Measurements from ENCODE around the gene ECM1.

The ECM1 gene

DNA sequence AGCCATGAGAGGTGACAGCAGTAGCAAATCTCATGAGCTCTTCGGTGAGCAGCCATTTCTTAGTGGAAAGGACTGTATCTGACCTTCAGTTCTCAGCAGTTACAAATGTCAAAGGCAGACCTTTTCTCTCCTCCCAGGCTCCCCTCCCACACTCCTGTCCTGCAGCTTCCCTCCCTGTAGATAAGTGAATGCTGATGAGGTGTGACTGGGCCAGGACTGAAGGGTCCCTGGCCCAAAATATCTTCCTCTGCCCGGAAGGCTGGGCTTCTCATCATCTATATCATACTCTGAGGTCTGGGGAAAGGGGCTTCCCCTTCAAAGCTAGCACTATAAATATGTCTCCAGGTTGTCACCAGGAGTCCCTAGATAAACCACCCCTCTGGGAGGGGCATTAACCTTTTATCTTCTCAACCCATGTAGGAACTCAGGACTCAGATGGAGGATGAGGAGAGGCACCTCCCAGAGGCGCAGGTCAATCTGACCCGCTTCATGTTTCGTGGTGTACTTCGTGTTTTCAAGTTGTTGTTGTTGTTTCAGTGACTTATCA is 37.6 kb downstream of the ECM1 start:
- DNase-seq (ENCODE audit: low read depth) = no peak

DNA sequence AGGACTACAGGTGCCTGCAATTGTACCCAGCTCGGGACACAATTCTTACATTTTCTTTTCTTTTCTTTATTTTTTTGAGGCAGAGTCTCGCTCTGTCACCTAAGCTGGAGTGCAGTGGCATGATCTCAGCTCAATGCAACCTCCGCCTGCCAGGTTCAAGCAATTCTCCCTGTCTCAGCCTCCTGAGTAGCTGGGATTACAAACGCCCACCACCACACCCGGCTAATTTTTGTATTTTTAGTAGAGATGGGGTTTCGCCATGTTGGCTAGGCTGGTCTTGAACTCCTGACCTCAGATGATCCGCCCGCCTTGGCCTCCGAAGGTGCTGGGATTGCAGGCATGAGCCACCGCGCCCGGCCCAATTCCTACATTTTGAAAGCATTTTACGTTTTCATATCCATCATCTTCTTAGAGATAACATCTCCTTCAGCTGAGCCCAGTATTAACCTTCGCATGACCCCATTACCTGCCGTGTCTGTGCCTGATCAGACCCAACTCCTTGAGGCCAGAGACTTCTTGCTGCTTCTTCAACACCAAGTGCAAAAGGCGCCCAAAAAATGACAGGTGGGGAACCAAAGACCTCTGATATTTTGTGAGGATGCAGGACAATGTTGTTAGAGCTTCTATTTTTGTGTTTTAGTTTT is 38.5 kb downstream of the ECM1 start:
- DNase-seq (ENCODE audit: low read depth) = no peak

DNA sequence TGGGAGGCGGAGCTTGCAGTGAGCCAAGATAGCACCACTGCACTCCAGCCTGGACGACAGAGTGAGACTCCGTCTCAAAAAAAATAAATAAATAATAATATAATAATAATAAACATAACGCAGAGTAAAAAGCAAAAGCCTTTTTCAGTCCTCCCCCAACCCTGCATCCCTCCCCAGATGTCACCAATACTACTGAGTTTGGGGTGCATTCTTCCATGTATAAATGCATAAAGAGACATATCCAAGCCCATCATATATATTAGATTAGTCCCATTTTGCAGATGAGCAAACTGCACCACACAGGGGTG is 40.4 kb downstream of the ECM1 start:
- DNase-seq (ENCODE audit: low read depth) = no peak

DNA sequence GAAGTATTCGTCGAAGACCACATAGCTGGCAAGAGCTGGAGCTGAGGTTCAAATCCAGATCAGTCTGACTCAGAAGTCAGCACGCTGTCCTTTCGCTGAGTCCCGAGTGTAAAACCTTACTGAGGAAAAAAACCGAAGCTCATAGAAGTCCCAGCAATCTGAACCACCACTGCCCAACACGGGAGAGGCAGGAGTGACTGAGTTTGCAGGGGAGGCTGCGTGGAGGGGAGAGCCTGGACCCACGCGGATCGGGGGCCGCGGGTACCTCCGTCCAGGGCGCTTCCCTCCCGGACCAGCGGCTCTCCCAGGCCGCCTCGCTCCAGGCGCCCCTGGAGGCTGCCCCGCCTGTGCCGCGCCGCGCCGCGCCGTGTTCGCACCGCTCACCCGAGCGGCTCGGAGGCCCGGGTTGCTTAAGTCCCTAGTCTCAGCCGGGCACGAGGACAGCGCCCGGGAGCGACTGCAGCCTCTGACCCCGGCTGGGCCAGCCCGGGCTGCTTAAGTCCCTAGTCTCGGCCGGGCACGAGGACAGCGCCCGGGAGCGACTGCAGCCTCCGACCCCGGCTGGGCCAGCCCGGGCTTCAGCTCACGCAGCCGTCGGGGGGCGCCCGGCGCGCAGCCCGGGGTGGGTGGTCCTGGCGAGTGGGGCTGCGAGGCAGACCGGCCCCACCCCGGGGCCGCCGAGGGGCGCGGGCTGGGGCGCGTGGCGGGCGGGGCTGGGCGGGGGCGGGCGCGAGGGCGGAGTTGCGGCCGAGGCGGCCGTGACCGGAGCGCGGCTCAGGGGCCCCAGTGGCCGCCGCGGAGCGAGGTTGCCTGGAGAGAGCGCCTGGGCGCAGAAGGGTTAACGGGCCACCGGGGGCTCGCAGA is 41.0 kb downstream of the ECM1 start, which contains the start of gene ADAMTSL4:
Gene ADAMTSL4, plus strand, starts transcription at position 777 of the 864 bp plus-strand sequence. CDS start 2,881 bp downstream, outside the sequence.
- DNase-seq (ENCODE audit: low read depth) = no peak

DNA sequence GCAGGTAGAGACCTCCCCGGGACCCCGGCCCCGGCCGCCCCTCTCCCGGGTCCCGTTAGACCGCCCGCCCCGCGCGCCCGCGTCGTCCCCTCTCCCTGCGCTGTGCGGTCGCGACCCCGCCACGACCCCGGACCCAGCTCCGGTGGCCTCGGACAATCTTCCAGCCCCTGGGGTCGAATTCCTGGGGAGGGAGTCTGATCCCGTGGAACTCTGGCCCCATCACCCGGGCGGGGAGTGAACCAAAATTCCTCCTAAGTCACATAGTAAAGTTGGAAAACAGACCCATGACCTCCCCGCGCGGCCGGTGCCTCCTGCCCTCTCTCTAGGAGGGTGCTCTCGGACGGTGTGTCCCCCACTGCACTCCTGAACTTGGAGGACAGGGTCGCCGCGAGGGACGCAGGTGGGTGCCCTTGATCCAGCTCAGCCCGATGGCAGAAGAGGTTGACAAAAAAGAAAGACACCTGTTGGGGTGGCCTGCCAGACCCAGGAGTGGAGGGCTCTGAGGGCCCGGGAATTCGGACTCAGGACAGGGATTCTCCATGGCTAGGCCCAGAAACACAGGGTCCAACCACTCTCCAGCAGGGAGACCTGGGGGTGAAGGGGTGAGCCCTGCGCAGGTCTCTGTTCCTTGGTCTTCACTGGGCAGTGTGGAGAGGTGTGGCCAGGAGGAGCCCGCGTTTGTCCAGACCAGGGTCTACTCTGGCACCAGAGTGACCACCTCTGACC is 41.8 kb downstream of the ECM1 start:
- no peak for DNase-seq (ENCODE audit: low read depth)

DNA sequence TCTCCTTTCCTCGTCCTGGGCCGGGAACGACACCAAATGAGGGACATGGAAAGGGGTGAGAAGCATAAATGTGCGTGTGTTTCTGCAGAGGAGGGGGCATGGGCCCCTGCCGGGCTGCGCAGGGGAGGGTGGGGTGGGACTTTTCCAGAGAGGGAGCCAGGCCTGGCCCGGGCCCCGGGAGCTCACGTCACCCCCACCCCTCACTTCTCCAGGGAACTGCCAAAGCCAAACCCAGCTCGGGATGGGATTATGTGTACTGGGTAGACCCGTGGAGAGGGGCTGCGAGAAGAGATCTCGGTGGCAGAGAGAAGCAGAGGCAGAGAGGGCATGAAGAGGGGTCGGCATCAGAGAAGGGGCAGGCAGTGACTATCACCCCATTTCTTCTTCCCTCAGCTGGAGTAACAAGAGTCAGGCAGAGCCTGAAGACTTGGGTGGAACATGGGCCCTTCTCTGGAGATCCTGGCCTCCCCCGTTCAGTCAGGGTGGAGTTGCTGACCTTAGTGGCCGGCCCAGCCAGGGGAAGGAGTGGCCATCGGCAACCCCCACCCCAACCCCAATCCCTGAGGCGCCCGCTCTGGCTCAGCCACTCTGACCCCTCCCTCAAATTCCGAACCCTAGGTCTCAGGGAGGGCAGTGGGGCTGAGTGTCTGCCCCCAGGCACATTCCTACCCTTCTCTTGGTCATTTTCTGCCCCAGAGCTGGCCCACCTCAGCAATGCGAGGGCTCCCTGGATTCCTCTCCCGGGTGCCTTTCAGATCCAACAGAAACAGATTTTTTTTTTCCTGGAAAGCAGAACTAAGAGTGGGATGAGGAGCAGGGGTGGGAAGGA is 42.5 kb downstream of the ECM1 start:
- DNase-seq (ENCODE audit: low read depth) = no peak

DNA sequence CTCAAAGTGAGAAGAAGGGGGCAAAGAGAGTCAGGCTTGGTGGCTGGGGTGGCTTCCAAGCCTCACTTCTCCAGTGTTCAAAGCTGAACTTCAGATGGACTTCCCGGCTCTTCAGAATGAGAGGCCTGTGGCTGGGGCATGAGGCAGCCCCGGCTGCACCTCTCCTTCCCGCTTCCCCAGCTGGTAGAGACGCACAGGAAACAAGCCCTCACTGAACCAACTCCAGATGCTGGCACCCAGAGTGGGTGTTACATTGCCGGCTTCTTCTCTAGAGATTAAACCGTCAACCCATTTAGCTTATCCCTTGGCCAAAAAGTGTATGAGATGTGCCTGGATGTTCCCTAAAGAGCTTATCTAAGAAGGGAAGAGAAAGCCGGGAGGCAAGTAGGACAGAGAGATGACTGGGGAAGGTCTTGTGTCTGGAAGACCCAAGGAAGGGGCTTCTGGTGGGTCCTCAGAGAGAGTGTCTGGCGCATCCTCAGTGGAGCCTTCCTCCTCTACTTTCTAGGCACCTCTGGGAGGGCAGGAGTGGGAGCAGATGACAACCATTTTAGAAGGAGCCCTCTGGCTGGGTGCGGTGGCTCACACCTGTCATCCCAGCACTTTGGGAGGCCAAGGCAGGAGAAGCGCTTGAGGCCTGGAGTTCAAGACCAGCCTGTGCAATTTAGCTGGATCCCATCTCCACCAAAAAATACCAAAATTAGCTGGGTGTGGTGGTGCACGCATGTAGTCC is 43.3 kb downstream of the ECM1 start:
- no peak for DNase-seq (ENCODE audit: low read depth)

DNA sequence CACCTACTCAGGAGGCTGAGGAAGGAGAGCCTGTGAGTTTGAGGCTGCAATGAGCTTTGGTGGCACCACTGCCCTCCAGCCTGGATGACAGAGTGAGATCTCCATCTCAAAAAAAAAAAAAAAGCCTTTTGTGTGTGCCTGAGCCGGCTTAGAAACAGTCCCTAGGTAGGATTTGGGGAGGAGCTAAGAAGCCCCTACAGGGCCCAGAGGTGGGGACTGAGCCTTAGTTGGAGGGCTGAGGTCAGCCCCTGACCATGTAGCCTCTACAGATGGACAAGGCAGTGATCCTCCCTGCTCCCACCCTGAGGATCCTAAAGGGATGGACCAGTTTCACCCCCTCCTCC is 43.8 kb downstream of the ECM1 start:
- no peak for DNase-seq (ENCODE audit: low read depth)

DNA sequence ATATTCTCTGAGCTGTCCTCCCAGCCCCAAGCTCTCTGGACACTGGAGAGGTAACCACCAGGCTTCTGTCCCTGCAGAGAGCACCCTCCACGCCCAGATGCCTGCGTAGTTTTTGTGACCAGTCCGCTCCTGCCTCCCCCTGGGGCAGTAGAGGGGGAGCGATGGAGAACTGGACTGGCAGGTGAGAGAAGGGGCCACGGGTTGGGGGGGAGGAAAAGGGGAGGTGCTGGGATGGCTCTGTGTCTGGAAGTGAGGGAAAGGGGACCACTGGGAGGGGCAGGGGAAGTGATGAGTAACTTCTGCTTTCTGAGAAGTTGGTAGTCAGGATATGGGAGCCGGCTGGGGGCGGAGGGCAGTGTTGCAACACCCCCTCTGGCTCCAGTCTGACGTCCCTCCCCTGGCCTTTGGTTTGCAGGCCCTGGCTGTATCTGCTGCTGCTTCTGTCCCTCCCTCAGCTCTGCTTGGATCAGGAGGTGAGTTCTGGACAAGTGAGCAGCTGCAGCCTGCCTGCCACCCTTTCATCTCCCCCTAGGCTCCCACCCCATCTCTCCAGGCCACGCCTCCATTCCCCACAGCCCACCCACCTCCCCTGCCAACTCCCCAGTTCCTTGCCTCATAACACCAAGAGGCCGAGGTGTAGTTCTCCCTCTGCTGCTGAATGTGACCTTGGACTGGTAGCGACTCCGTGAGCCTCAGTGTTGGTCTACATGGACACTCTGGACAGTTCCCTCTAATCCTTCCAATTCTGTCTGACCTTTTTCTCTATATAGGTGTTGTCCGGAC is 44.4 kb downstream of the ECM1 start:
- DNase-seq (ENCODE audit: low read depth) = no peak

DNA sequence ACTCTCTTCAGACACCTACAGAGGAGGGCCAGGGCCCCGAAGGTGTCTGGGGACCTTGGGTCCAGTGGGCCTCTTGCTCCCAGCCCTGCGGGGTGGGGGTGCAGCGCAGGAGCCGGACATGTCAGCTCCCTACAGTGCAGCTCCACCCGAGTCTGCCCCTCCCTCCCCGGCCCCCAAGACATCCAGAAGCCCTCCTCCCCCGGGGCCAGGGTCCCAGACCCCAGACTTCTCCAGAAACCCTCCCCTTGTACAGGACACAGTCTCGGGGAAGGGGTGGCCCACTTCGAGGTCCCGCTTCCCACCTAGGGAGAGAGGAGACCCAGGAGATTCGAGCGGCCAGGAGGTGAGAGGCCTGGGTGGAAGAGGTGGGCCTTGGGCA is 45.0 kb downstream of the ECM1 start:
- no peak for DNase-seq (ENCODE audit: low read depth)

DNA sequence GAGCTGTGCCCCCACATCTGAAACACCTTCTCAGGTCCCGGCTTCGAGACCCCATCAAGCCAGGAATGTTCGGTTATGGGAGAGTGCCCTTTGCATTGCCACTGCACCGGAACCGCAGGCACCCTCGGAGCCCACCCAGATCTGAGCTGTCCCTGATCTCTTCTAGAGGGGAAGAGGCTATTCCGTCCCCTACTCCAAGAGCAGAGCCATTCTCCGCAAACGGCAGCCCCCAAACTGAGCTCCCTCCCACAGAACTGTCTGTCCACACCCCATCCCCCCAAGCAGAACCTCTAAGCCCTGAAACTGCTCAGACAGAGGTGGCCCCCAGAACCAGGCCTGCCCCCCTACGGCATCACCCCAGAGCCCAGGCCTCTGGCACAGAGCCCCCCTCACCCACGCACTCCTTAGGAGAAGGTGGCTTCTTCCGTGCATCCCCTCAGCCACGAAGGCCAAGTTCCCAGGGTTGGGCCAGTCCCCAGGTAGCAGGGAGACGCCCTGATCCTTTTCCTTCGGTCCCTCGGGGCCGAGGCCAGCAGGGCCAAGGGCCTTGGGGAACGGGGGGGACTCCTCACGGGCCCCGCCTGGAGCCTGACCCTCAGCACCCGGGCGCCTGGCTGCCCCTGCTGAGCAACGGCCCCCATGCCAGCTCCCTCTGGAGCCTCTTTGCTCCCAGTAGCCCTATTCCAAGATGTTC is 45.6 kb downstream of the ECM1 start:
- no peak for DNase-seq (ENCODE audit: low read depth)

DNA sequence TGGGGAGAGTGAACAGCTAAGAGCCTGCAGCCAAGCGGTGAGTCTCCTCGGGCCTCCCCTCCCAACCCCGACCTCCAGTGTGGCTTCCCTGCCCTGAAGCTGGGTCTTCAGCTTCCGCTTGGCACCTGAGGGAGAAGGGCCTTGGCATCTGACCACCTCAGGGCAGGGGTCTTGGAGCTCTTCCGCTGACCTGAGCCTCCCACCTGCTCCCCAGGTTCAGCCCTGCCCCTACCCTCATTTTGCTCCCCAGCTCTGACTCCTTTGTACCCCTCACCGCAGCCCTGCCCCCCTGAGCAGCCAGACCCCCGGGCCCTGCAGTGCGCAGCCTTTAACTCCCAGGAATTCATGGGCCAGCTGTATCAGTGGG is 46.2 kb downstream of the ECM1 start:
- DNase-seq (ENCODE audit: low read depth) = no peak

DNA sequence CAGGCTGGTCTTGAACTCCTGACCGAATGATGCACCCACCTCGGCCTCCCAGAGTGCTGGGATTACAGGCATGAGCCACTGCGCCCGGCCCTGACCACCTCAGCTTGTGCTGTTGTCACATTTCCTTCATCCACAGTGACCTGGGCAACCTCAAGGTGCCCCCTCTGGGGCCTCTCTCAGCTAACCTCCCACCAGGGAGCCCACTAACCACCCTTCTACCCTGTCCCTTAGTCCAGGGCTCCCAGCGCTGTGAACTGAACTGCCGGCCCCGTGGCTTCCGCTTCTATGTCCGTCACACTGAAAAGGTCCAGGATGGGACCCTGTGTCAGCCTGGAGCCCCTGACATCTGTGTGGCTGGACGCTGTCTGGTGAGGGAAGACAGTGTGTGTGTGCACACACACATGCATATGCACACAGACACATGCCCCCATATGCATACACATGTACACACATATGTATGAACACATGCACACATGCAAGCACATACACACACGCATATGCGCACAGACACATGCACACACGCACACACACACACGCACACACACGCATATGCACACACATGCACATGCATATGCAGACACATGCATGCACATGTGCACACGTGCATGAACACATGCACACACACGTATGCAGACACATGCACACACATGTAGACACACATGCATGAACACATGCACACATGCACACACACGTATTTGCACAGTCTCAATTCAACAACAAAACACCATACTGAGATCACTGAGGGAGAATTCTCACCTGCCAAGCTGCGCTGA is 47.5 kb downstream of the ECM1 start:
- DNase-seq (ENCODE audit: low read depth) = no peak

DNA sequence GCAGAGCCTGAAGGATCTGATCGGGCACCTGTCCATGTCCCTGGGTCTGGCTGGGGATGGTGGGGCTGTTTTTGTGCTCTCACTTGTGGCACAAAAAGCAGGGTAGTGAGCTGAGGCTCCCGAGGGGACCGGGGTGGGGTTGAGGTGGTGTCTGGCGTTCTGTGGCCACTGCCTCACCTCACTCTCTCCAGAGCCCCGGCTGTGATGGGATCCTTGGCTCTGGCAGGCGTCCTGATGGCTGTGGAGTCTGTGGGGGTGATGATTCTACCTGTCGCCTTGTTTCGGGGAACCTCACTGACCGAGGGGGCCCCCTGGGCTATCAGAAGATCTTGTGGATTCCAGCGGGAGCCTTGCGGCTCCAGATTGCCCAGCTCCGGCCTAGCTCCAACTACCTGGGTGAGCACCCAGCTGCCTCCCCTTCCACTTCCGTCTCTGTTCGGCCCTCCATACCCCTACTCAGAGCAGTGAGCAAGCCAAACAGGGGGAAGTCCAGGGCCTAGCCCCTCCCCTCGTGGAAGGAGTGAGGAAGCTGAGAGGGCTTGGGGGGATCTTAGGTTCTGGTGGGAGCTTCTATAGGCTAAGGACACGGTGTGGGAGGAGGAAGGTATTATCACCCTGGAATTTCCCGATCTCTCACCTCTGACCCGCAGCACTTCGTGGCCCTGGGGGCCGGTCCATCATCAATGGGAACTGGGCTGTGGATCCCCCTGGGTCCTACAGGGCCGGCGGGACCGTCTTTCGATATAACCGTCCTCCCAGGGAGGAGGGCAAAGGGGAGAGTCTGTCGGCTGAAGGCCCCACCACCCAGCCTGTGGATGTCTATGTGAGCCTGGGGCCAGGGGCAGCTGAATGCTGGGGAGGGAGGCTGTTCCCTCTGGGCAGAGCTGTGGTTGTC is 48.3 kb downstream of the ECM1 start:
- DNase-seq (ENCODE audit: low read depth) = no peak

DNA sequence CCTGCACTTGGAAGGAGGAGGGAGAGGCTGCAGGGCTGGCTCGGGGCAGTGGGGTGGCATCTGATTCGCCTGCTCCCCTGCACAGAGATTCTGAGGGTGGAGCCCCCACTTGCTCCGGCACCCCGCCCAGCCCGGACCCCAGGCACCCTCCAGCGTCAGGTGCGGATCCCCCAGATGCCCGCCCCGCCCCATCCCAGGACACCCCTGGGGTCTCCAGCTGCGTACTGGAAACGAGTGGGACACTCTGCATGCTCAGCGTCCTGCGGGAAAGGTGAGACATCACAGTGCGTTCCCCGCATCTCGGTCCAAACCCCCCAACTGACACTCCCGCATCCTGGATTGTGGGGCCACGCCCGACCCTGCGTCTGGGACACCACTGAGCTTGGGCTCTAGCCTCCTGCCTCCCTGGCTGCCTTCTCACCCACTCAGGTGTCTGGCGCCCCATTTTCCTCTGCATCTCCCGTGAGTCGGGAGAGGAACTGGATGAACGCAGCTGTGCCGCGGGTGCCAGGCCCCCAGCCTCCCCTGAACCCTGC is 49.2 kb downstream of the ECM1 start:
- DNase-seq (ENCODE audit: low read depth) = no peak

DNA sequence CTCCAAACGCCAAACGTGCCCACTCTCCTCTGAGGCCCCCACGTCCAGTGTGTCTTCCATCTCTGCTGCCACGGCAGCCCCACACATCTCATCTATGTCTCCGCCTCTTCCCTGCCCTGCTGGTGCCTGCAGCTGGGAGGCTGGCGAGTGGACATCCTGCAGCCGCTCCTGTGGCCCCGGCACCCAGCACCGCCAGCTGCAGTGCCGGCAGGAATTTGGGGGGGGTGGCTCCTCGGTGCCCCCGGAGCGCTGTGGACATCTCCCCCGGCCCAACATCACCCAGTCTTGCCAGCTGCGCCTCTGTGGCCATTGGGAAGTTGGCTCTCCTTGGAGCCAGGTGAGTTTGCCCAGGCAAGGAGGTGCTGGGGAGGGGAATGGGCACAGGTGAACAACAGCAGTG is 49.9 kb downstream of the ECM1 start:
- DNase-seq (ENCODE audit: low read depth) = no peak

DNA sequence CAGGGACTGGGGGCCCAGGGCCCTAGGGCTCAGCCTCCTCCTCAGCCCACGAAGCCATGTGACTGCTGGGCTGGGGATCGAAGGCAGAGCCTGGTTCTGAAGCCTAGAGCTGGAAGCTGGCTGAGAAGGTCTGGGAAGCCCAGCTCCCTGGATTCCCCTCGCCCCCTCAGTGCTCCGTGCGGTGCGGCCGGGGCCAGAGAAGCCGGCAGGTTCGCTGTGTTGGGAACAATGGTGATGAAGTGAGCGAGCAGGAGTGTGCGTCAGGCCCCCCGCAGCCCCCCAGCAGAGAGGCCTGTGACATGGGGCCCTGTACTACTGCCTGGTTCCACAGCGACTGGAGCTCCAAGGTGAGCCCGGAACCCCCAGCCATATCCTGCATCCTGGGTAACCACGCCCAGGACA is 50.4 kb downstream of the ECM1 start:
- DNase-seq (ENCODE audit: low read depth) = no peak
